GM19240 (cell line): ENCODE data around the gene HOGA1.

Experiments used
- DNase-seq: peaks from one replicate; pipeline ENCODE4 v3.0.0; 2011; ENCODE audit warnings: low spot score; ENCODE audit not compliant: insufficient read length

Gene HOGA1

GRCh38 chr10:97584060-97584797, at the start of gene HOGA1:
TSS of gene HOGA1 (plus strand) at chr10:97584389. CDS start at chr10:97584704, 315 bp downstream.
- no peak for DNase-seq

GRCh38 chr10:97534746-97535367, 49.3 kb upstream of the HOGA1 start:
- DNase-seq, result peak; percentile 61

DNA sequence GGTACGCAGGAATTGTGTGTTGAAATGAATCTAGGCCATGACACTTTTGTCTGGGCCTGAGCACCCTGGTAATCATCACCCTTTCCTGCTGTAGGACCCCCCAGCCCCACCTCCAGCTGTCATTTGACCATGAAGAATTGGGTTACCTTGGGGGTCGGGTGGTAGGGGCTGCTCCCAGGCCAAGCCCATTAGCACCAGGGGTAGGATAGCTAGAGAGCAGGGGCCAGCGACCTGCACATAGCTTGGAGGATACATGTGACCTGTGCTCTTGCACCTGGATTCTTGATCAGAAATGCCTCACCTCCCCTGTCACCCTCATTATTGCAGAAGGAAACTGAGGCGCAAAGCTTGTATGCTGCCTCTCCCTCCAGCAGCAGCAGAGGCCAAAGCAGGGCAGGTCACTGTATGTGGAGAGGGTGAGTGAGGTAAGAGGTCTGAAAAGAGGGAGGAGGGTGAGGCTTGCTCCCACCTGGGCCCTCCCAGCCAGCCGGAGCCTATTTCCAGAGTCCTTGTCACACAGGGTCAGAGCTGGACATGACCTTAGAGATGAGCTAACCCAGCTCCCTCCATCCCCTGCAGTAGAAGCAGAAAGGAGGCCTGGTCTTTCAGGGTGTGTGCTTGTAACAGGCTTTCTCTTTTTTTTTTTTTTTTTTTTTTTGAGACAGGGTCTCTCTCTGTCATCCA, 46.9 kb upstream of the HOGA1 start:
- DNase-seq, result no peak

GRCh38 chr10:97538411-97538810, 45.8 kb upstream of the HOGA1 start:
- DNase-seq, result no peak

GRCh38 chr10:97538839-97539238, 45.4 kb upstream of the HOGA1 start:
- no peak for DNase-seq

GRCh38 chr10:97539523-97540200, 44.5 kb upstream of the HOGA1 start:
- no peak for DNase-seq

- no peak for DNase-seq
Observed at GRCh38 chr10:97540669-97541500, 43.3 kb upstream of the HOGA1 start.

DNA sequence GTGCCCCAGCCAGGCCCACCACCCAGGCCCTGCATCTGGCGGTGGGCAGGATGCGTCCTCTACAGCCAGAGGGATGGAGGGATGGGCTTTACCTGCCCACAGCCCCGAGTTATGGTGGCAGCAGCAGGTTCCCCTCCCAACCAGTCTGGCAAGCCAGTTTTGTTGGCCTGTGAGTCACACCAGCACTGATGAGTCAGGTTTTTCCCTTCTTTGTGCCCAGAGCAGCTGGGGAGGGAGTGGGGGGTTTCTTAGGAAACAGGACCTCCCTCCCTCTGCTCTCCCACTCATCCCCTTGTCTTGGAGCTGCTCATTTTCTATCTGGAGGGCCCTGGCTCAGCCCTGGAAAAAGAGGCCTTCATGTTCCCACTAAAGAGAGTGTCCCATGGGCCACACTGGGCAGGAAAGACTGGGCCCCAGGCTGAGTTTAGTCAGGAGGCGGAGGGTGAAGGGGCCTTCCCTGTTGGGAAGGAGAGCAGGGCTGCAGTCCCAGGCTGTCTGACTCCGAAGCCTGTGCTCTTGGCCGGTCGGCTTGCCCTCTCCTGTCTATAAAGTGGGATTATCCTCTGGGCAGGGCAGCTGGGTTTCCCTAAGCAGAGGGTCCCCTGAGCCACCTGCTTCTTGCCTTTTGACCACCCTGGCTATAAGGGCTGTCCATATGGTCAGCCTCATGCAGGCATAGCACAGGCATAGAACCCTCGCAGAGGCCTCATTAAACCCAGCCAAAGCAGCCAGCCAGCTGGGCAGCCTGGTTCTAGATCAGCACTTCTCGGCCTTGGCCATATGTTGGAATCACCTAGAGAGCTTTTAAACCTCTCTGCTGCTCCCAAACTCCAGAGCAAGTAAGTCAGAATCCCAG, 41.8 kb upstream of the HOGA1 start:
- DNase-seq, result no peak

- no peak for DNase-seq
Observed at GRCh38 chr10:97543025-97543546, 41.1 kb upstream of the HOGA1 start.

DNA sequence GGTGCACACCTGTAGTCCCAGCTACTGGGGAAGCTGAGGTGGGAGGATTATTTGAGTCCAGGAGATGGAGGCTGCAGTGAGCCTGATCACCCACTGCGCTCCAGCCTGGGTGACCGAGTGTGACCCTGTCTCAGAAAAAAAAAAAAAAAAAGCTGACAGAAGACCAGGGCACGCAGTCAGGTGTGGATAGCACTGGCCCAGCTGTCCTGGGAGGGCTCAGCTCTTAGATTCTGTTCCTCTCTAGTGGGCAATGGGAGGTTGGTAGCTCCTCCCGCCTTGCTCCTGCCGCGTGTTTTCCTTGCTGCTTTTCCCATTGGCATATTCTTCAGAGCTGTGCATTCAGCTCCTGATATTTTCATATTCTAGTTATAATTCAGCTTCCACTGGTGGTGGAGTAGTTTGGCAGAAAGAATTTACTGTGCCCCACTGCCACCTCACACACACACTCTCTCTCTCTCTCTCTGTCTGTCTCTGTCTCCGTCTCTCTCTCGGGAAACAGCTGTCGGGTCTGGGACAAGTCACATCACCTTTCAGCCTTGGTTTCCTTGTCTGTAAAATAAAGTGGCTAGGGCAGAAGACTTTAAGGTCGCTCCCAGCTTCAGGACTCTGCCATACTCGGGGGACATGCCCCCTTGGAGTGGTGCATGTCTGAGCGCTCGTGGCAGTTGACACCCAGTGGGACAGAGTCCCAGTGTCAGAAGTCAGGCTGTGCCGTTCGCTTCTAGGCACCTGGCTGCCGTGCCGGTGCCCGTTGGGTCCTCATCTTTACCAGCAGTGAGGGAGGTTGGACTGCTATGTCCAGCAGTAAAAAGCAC, 37.5 kb upstream of the HOGA1 start:
- no peak for DNase-seq

- DNase-seq, result no peak
Observed at GRCh38 chr10:97547271-97547600, 37.0 kb upstream of the HOGA1 start.

- no peak for DNase-seq
Observed at GRCh38 chr10:97547962-97548361, 36.2 kb upstream of the HOGA1 start.

GRCh38 chr10:97548828-97549455, 35.2 kb upstream of the HOGA1 start:
- DNase-seq, result no peak

DNA sequence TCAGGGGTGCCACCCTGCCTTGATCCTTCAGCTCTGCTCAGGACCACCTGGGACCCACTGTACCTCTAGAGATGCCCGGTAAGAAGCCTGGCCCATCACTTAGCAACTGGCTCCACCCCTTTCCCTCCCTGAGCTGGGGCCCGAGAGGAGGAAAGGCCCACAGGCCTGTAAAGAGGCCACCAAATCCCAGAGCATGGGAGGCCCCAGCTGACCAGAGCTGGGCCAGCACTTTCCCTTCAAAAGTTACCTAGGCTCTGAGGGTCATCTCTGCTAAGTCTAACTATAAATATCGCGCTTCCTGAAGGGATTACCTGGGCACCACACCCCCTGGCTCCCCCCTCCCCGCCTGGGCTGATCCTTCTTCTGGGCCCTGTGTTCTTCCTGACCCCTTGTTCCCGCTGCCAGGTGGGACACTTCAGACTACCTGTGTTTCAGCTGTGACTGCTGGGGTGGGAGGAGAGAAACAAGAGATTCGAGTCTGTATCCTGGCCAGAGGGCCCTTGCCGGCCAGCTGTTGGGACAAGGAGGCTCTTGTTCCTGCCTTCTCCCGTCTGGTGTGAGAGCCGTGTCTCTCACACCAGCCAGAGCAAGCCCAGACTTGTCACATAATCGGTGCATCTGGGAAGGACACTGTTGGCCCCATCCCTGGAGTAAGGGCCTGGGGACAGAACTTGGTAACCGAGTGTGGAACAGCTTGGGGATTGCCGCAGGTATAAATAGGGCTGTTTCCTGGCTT, 34.4 kb upstream of the HOGA1 start:
- DNase-seq, result no peak

DNA sequence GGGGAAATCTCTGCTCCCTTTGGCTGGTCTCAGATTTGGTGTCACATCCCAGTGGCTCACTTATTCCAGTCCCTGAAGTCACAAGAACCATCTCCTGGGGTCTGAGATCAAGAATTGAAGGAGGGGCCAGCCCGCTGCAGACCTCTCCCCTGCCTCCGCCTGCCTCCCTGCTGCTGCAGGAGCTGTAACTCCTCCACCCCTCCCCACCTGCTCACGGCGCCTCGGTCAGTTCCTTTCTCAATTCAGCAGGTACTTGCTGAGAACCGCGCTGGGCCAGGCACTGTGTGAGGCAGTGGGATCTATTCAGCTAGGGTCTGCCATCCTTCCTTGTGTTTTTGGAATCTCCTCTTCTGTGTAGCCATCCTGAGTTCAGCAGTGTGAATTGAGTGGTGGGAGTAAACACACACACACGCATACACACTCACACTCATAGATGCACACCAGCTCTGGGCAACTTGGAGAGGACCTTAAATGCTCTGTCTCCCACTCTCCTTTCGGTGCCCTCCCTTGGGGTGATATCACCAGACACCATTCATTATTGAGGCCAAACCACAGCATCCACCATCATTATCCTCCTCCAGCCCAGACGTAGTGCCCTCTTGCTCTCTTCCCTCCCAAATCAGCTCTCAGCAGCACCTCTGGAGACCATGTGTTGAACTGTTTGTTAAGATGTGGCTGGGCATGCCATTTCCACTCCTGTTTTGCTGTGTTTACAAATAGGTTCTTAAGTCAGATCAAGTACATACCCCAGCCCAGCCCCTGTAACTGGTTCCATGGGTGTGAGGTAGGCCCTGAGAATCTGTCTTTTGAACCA, 33.6 kb upstream of the HOGA1 start:
- DNase-seq, result no peak

GRCh38 chr10:97551271-97551670, 32.9 kb upstream of the HOGA1 start:
- DNase-seq, result no peak

DNA sequence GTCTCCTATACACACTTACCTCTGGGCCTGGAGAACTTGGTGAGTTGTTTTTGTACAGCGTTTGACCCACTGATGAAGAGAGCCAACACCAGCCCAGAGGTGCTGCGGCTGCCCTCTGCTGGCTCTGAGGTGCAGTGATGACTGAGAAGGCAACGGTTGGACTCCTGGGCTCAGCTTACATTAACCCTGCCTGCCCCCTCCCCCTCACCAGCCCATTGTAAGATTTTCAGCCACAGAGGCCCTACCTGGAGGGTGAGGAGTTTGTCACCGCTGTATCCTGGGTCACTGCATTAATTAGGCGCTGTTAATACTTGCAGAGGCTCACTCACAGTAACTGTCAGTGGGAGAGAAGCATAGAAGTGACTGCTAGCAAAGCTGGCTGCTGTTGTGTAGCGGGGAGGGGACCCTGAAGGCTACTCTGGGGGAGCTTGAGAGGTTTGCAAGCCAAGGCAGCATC, 30.6 kb upstream of the HOGA1 start:
- DNase-seq, result no peak
